K562 (cell line): Measurements from ENCODE around the gene ZFR2. TPM values are rescaled to one million over a fixed set of nuclear protein-coding genes. Genes with fewer than 3 reads are reported as not detected.

Experiments
- CREB3 ChIP-seq: fragments of 450-650 bp; conservative IDR thresholded peaks from 2 replicates; pipeline ENCODE4 v1.6.1; 2016; ENCODE audit warnings: missing genetic modification characterization, low read depth, mild to moderate bottlenecking, missing compliant biosample characterization, moderate library complexity
- ELK1 ChIP-seq: sonication (generic); formaldehyde crosslinking; IDR thresholded peaks from 2 replicates; pipeline ENCODE4 v1.8.1; 2022; ENCODE audit warnings: missing genetic modification reagents
- ESRRA ChIP-seq: fragments of 450-650 bp; IDR thresholded peaks from 2 replicates; pipeline ENCODE4 v1.6.1; 2014; ENCODE audit warnings: low read depth, mild to moderate bottlenecking, moderate library complexity, borderline replicate concordance
- FOXM1 ChIP-seq, 2 experiments: fragments of 450-650 bp in 1 of 2; sonication (generic) in 1 of 2; formaldehyde crosslinking in 1 of 2; IDR thresholded peaks; 2 replicates each; pipeline versions ENCODE4 v1.6.1 to v1.9.0; 2017 to 2022; ENCODE audit warnings: low read depth in 2 of 2, mild to moderate bottlenecking in 2 of 2, missing genetic modification reagents in 1 of 2, moderate library complexity in 1 of 2
- HDAC3 ChIP-seq: fragments of 450-650 bp; IDR thresholded peaks from 2 replicates; pipeline ENCODE4 v1.6.1; 2018; ENCODE audit warnings: borderline replicate concordance, mild to moderate bottlenecking, moderate library complexity; ENCODE audit not compliant: partially characterized antibody
- HOMEZ ChIP-seq: fragments of 250-450 bp; sonication (Bioruptor Pico); IDR thresholded peaks from 2 replicates; pipeline ENCODE4 v1.4.0; 2020; ENCODE audit warnings: mild to moderate bottlenecking, moderate library complexity
- MCM7 ChIP-seq, 2 experiments: fragments of 450-650 bp; IDR thresholded peaks; 2 replicates each; pipeline ENCODE4 v1.6.1; 2016 to 2018
- MLX ChIP-seq, 2 experiments: fragments of 450-650 bp in 1 of 2; sonication (generic) in 1 of 2; formaldehyde crosslinking; conservative IDR thresholded peaks; 2 replicates each; pipeline versions ENCODE4 v1.4.0 to v1.8.1; 2020 to 2022; ENCODE audit warnings: mild to moderate bottlenecking in 1 of 2, missing genetic modification reagents in 1 of 2
- MYBL2 ChIP-seq, 2 experiments: fragments of 450-650 bp in 1 of 2; sonication (generic) in 1 of 2; formaldehyde crosslinking in 1 of 2; IDR thresholded peaks; 2 replicates each; pipeline versions ENCODE4 v1.6.1 to v1.8.1; 2017 to 2022; ENCODE audit warnings: borderline replicate concordance in 1 of 2, inconsistent platforms in 1 of 2, low read depth in 1 of 2, mild to moderate bottlenecking in 1 of 2, missing genetic modification reagents in 1 of 2, moderate library complexity in 1 of 2
- NFE2 ChIP-seq: IDR thresholded peaks from 2 replicates; pipeline ENCODE4 v1.6.1; 2014; ENCODE audit warnings: antibody characterized with exemption, low read depth
- PHF21A ChIP-seq: fragments of 450-650 bp; IDR thresholded peaks from 2 replicates; pipeline ENCODE4 v1.6.1; 2017; ENCODE audit warnings: low read depth, borderline replicate concordance
- PHTF2 ChIP-seq: fragments of 250-450 bp; sonication (Bioruptor Pico); IDR thresholded peaks from 2 replicates; pipeline ENCODE4 v1.5.0; 2021; ENCODE audit warnings: mild to moderate bottlenecking
- RBM25 ChIP-seq: fragments of 200-400 bp; formaldehyde crosslinking; IDR thresholded peaks from 2 replicates; pipeline ENCODE4 v1.6.1; 2018; ENCODE audit warnings: low read length, low read depth, moderate library complexity; ENCODE audit not compliant: severe bottlenecking
- TEAD4 ChIP-seq, 2 experiments: sonication (generic) in 1 of 2; formaldehyde crosslinking in 1 of 2; IDR thresholded peaks; 2 replicates each; pipeline versions ENCODE4 v1.6.1 to v1.8.0; 2012 to 2022; ENCODE audit warnings: borderline replicate concordance in 1 of 2, inconsistent platforms in 1 of 2, low read length in 1 of 2, mild to moderate bottlenecking in 1 of 2, missing genetic modification reagents in 1 of 2
- USF2 ChIP-seq: sonication (generic); formaldehyde crosslinking; IDR thresholded peaks from 2 replicates; pipeline ENCODE4 v1.5.0; 2020; ENCODE audit warnings: missing genetic modification reagents
- WHSC1 ChIP-seq: IDR thresholded peaks from one replicate; pipeline ENCODE4 v1.6.1; 2012; ENCODE audit warnings: low read length, control low read depth, inconsistent platforms
- ZNF3 ChIP-seq: fragments of 250-450 bp; sonication (Bioruptor Pico); IDR thresholded peaks from 2 replicates; pipeline ENCODE4 v1.5.0; 2021; ENCODE audit warnings: mild to moderate bottlenecking, moderate library complexity
- ZNF584 ChIP-seq: fragments of 200-800 bp; sonication (Bioruptor generic); IDR thresholded peaks from 2 replicates; pipeline ENCODE4 v1.6.1; 2016; ENCODE audit warnings: low read depth, mild to moderate bottlenecking, missing genetic modification characterization, missing compliant biosample characterization
- ZNF586 ChIP-seq: fragments of 450-650 bp; formaldehyde crosslinking; conservative IDR thresholded peaks from 2 replicates; pipeline ENCODE4 v1.4.0; 2020; ENCODE audit warnings: mild to moderate bottlenecking, moderate library complexity
- ZNF75A ChIP-seq: fragments of 450-650 bp; formaldehyde crosslinking; IDR thresholded peaks from 2 replicates; pipeline ENCODE4 v1.4.0; 2020; ENCODE audit warnings: mild to moderate bottlenecking
- polyA plus RNA-seq, 8 experiments: library from polyadenylated mRNA; depleted of rRNA in 4 of 8; stranded (reverse) in 5 of 8; unstranded in 3 of 8; fragments of >200 nt; fragmentation: Nextera tagmentation in 2 of 8; fragmentation: Illumina TruSeq in 1 of 8; extraction: Ambion mirVana in 2 of 8; extraction: Trizol in 1 of 8; gene quantifications; 2 replicates each; pipeline versions ENCODE4 v1.2.1 to v1.2.3, GENCODE V29; 2011 to 2014; ENCODE audit warnings: inconsistent platforms in 1 of 8, missing spikeins in 1 of 8
- total RNA-seq, 7 experiments: library from RNA; depleted of rRNA in 6 of 7; stranded (reverse); fragments of >200 nt in 6 of 7; fragmentation: Illumina TruSeq in 2 of 7; extraction: Trizol in 2 of 7; gene quantifications; 2 replicates each; pipeline versions ENCODE4 v1.2.1 to v1.2.3, GENCODE V29; 2011 to 2021; ENCODE audit warnings: low replicate concordance in 1 of 7

The ZFR2 gene
- total and polyA plus RNA-seq, 9 of the 15 experiments (the other 6 are each of a cell fraction or from before 2014, with no cell fraction given) = 0.03 to 0.59 (median 0.07) TPM; not detected in 6

GRCh38 chr19:3762501-3763459 is 106.1 kb downstream of the ZFR2 start, which contains the start of gene MRPL54 (continued):
- TF ChIP-seq PHTF2 (no peak), HDAC3 (no peak), ZNF584 (CRISPR knock-in tag) (no peak), RBM25 (peak; percentile 47), WHSC1 (no peak), ZNF586 (no peak), PHF21A (no peak), NFE2 (no peak), CREB3 (tag) (no peak), USF2 (CRISPR knock-in tag) (no peak), MCM7 (IDR thresholded peaks at IDR 0.05) (no peak), ESRRA (peak; percentile 70), HOMEZ (no peak), FOXM1 (IDR thresholded peaks at IDR 0.05; ENCODE audit: low read depth) (no peak), FOXM1 (CRISPR knock-in tag; IDR thresholded peaks at IDR 0.05; ENCODE audit: low read depth) (no peak), MYBL2 (IDR thresholded peaks at IDR 0.05; ENCODE audit: low read depth) (no peak), MYBL2 (CRISPR knock-in tag; IDR thresholded peaks at IDR 0.05; ENCODE audit: borderline replicate concordance) (no peak), ELK1 (CRISPR knock-in tag) (no peak), ZNF3 (CRISPR knock-in tag) (no peak), TEAD4 (IDR thresholded peaks at IDR 0.05; ENCODE audit: low read length) (peak; percentile 23; the same call in 1 of the 2 replicates), TEAD4 (CRISPR knock-in tag; IDR thresholded peaks at IDR 0.05; ENCODE audit: borderline replicate concordance) (no peak), ZNF75A (CRISPR knock-in tag) (no peak), MLX (CRISPR knock-in tag; conservative IDR thresholded peaks at IDR 0.05) (no peak)
